Gastroesophageal sphincter (tissue), 4 donors: ENCODE results near the gene POMT2. TPM values are rescaled to one million over a fixed set of nuclear protein-coding genes. Genes with fewer than 3 reads are reported as not detected.

Source experiments
- ATAC-seq: fragments of 150-250 bp; one replicate; pipeline ENCODE4 v1.9.1; 2016; ENCODE audit warnings: mild to moderate bottlenecking, moderate library complexity
- H3K27ac ChIP-seq, 4 donors: fragments of 200-600 bp; sonication (generic) in 3 of 4; 1 replicate in 3 of 4; 2 replicates in 1 of 4; pipeline ENCODE4 v1.5.1; 2016 to 2019
- H3K27me3 ChIP-seq: fragments of 200-600 bp; sonication (generic); one replicate; pipeline ENCODE4 v1.5.1; 2019
- H3K36me3 ChIP-seq, 2 donors: fragments of 200-600 bp; sonication (generic); one replicate each; pipeline ENCODE4 v1.5.1; 2019; ENCODE audit warnings: control low read depth in 1 of 2
- H3K4me1 ChIP-seq, 3 donors: fragments of 200-600 bp; sonication (generic); 1 replicate in 2 of 3; 2 replicates in 1 of 3; pipeline ENCODE4 v1.5.1; 2016 to 2019; ENCODE audit warnings: control low read depth in 2 of 3
- H3K4me3 ChIP-seq, 2 donors: fragments of 200-600 bp; sonication (generic); one replicate each; pipeline ENCODE4 v1.5.1; 2019; ENCODE audit warnings: mild to moderate bottlenecking in 1 of 2, moderate library complexity in 1 of 2
- H3K9me3 ChIP-seq, 3 donors: fragments of 200-600 bp; sonication (generic); one replicate each; pipeline ENCODE4 v1.5.1; 2017 to 2019; ENCODE audit warnings: control low read depth in 2 of 3
- CTCF ChIP-seq, 4 experiments: fragments of 200-600 bp in 2 of 4; fragments of 450-650 bp in 2 of 4; sonication (generic) in 1 of 4; IDR thresholded peaks; one replicate each; pipeline ENCODE4 v1.5.1; 2017 to 2019; ENCODE audit warnings: antibody characterized with exemption in 4 of 4, mild to moderate bottlenecking in 2 of 4, moderate library complexity in 2 of 4
- EP300 ChIP-seq: sonication (generic); formaldehyde crosslinking; IDR thresholded peaks from one replicate; pipeline ENCODE4 v1.6.1; 2017; ENCODE audit warnings: antibody characterized with exemption, mild to moderate bottlenecking
- POLR2A ChIP-seq, 2 donors: fragments of 450-650 bp; IDR thresholded peaks; one replicate each; pipeline ENCODE4 v1.6.1; 2017; ENCODE audit warnings: antibody characterized with exemption in 2 of 2, mild to moderate bottlenecking in 2 of 2, moderate library complexity in 1 of 2
- POLR2AphosphoS5 ChIP-seq: sonication (generic); formaldehyde crosslinking; IDR thresholded peaks from one replicate; pipeline ENCODE4 v1.6.1; 2017; ENCODE audit warnings: antibody characterized with exemption
- WGBS, 2 donors: methylation state at CpG; one replicate each; pipeline ENCODE4 v1.1.5; 2018; ENCODE audit warnings: low coverage in 1 of 2; 5-methylcytosine and 5-hydroxymethylcytosine counted together
- total RNA-seq, 4 donors: library from RNA; depleted of rRNA; stranded (reverse); fragments of >200 nt; gene quantifications; one replicate each; pipeline ENCODE4 v1.1.0, GENCODE V29; 2016

The POMT2 gene
- total RNA-seq, 4 donors from 2014 or later, result 8.1 to 20.9 (median 14.4) TPM

- peaks cover 4% of the 10 kb centered on the region for H3K27me3 ChIP-seq
- no peak overlapping the region for H3K27ac ChIP-seq
- H3K36me3 ChIP-seq, result no peaks in the 10 kb centered on the region
- ATAC-seq, result no peak
- TF ChIP-seq POLR2A (IDR thresholded peaks at IDR 0.05), result no peak
- TF ChIP-seq CTCF (IDR thresholded peaks at IDR 0.05), result no peak
- TF ChIP-seq POLR2AphosphoS5, result no peak
- no peak for TF ChIP-seq EP300
- H3K4me1 ChIP-seq, result no peaks in the 10 kb centered on the region
- H3K9me3 ChIP-seq, result peaks cover 0 to 7% (median 0%) of the 10 kb centered on the region in 3 donors
- WGBS, 2 donors, result 80% methylated on average over 1 of the region's 3 CpGs; no CpG with 5 or more reads in 1 of the 2 donors
- H3K4me3 ChIP-seq, result no peak overlapping the region
These were observed 89.0 kb downstream of the POMT2 start for GRCh38 chr14:77231721-77232120.

- TF ChIP-seq EP300 (no peak), POLR2AphosphoS5 (no peak), POLR2A (IDR thresholded peaks at IDR 0.05) (no peak), CTCF (IDR thresholded peaks at IDR 0.05) (no peak)
- H3K27ac ChIP-seq, result no peak overlapping the region
- no peak overlapping the region for H3K4me3 ChIP-seq
- no peaks in the 10 kb centered on the region for H3K36me3 ChIP-seq
- ATAC-seq, result no peak
- peaks cover 2% of the 10 kb centered on the region for H3K27me3 ChIP-seq
- WGBS, 2 donors, result 51 to 84% methylated on average over 2 of the region's 2 CpGs
- H3K4me1 ChIP-seq, result no peaks in the 10 kb centered on the region
- peaks cover 0 to 7% (median 0%) of the 10 kb centered on the region in 3 donors for H3K9me3 ChIP-seq
These were observed 89.8 kb downstream of the POMT2 start for GRCh38 chr14:77230914-77231313.

GRCh38 chr14:77228056-77228455 lies 92.6 kb downstream of the POMT2 start:
- WGBS, 2 donors, result 56 to 66% methylated on average over 5 to 6 of the region's 6 CpGs
- no peak for ATAC-seq
- peaks cover 25% of the 10 kb centered on the region for H3K27me3 ChIP-seq
- no peaks in the 10 kb centered on the region for H3K36me3 ChIP-seq
- TF ChIP-seq CTCF (IDR thresholded peaks at IDR 0.05) (no peak), POLR2A (IDR thresholded peaks at IDR 0.05) (no peak)
- H3K4me3 ChIP-seq, result no peak overlapping the region
- H3K27ac ChIP-seq, result no peak overlapping the region
- H3K4me1 ChIP-seq, result no peaks in the 10 kb centered on the region
- H3K9me3 ChIP-seq, result peaks cover 0 to 7% (median 0%) of the 10 kb centered on the region in 3 donors

- TF ChIP-seq EP300, result no peak
- TF ChIP-seq POLR2A (IDR thresholded peaks at IDR 0.05), result no peak
- no peak for TF ChIP-seq POLR2AphosphoS5
- TF ChIP-seq CTCF (IDR thresholded peaks at IDR 0.05), result no peak
- Histone ChIP-seq H3K9me3 (peaks cover 0 to 4% (median 0%) of the 10 kb centered on the region in 3 donors), H3K36me3 (no peaks in the 10 kb centered on the region), H3K4me3 (no peak overlapping the region), H3K4me1 (no peaks in the 10 kb centered on the region), H3K27ac (no peak overlapping the region), H3K27me3 (peaks cover 46% of the 10 kb centered on the region)
- ATAC-seq, result no peak
- WGBS, 2 donors, result 76 to 83% methylated on average over 8 to 12 of the region's 14 CpGs
These were observed 94.7 kb downstream of the POMT2 start for GRCh38 chr14:77225892-77226557.

- 57 to 58% methylated on average over 4 of the region's 12 CpGs for WGBS, 2 donors
- Histone ChIP-seq H3K36me3 (no peaks in the 10 kb centered on the region), H3K4me3 (no peak overlapping the region), H3K9me3 (no peaks in the 10 kb centered on the region), H3K4me1 (no peaks in the 10 kb centered on the region), H3K27ac (no peak overlapping the region), H3K27me3 (peaks cover 50% of the 10 kb centered on the region)
- ATAC-seq, result no peak
- TF ChIP-seq POLR2AphosphoS5 (no peak), POLR2A (IDR thresholded peaks at IDR 0.05) (no peak), EP300 (no peak), CTCF (IDR thresholded peaks at IDR 0.05) (no peak)
These were observed 95.4 kb downstream of the POMT2 start for GRCh38 chr14:77225254-77225653.
